GM18519 (cell line): ENCODE measurements around the gene IRF8.
"Not testable (repeated sequence)": the region's sequence is repeated elsewhere in the genome, so short reads cannot be mapped to it uniquely, and the experiment has no call there.

Source experiments
- ATAC-seq: cut with Tn5 transposase; IDR thresholded peaks from one replicate; pipeline ENCODE4 v1.9.1; 2021; ENCODE audit warnings: mild to moderate bottlenecking, moderate library complexity; ENCODE audit not compliant: unreplicated experiment, low FRiP score

The IRF8 gene

DNA sequence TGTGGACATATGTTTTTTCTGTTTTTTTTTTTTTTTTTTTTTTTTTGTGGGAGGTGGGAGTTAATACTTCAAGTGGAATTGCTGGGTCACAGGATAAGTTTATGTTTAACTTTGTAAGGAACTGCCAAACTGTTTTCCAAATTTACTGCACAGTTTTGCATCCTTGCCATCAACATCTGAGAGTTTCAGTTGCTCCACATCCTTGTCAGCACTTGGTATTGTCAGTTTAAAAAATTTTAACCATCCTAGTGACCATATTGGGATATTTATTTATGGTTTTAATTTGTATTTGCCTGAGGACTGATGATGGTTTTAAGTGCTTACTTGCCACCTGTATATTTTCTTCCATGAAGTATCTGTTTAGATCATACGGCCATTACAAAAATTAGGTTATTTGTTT lies 34.0 kb upstream of the IRF8 start:
- no peak for ATAC-seq

DNA sequence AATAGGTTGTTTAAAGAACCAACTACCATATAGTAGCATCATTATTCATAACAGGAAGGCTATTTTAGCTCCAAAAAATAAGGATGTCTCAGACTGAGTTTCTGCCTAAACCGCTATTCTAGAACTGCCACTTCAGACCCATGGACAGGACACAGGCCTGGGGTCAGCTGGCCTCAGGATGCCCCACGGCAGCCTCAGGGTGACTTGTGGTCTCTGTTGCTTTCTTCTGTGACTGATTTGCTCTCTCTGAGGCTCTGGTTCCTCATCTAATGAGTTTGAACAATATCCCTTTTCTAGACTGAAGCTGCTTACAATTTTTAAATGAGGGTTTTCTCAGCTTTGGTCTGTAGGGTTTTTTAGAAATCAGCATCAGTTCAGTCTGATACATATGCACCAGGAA lies 31.8 kb upstream of the IRF8 start:
- no peak for ATAC-seq

DNA sequence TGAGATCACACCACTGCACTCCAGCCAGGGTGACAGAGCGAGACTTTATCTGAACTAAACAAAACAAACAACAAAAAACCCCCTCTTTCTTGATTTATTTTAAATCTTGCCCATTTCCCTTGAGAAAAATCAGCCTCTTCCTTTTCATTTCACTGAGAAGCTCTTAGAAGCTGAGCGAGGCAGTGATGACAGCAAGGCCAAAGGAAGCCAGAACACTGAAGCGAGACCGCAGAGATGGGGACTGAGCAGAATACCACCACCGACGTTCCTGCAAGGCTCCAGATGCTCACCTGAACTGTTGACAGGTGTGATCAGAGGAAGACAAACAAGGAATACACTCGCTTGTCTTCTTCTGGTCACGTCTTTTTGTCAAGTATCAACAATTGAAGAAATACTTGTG lies 30.5 kb upstream of the IRF8 start:
- ATAC-seq = no peak

DNA sequence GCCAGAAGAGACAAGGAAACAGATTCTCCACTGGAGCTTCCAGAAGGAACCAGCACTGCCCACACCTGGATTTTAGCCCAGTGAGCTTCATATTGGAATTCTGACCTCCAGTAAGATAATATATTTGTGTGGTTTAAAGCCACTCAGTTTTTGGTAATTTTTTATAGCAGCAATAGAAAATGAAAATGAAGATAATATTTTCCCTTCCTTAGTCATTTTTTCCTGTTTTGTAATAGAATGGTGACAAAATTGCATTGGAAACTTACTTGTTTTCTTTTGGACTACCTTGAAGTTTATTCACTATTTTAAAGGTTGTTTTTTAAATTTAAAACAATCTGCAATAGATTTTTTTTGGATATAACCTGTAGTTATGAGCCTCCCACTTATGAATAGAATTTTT lies 29.8 kb upstream of the IRF8 start:
- no peak for ATAC-seq

DNA sequence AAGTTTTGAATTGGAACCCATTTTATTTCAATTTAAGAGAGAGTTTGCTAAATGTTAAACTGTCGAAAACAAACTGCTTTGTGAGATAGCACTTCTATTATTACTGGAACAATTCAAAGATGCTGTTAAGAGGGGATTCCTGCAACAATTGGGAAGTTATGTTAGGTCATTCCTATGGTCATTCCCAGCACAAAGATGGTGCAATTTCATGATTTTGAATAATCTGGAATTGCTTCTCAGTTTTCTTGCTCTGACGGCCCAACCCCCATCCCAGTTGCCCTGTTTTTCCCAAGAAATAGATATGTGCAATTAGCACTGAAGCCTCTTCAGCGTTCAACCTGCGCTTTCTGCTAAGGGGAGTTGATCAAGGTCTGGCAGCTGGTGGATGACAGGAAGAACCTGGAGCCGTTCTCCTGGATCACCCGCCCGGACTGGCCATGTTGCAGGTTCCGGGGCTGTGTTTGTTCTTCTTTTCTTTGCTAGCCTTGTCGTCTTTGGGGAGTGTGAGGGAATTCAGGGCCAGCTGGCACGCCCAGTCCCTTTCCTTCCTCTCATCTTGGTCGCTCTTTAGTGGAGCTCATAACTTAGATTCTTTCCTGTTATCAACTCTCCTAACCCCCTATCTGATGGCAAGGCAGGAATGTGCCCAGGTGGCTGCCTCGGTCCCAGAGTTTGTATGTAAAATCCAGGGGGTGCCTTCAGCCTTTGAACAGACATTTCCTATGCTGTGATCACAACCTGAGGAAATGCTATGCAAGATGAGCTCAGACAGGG lies 29.0 kb upstream of the IRF8 start:
- ATAC-seq = no peak

DNA sequence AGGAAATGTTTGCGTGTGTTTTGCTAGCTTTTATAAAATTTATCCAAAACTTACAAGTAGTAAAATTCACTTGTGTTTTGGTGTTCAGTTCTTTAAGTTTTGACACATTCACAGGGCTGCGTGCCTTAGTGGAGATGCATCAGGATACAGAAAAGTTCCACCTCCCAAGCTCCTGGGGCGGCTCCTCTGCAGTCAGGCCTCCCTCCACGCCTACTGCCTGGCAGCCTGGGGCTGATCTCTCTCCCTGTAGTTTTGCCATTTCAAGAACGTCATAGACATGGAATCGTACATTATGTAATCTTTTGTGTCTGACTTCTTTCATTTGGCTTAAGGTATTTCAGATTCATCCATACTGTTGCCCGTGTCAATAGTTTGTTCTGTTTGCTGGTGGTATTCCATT lies 27.2 kb upstream of the IRF8 start:
- no peak for ATAC-seq

DNA sequence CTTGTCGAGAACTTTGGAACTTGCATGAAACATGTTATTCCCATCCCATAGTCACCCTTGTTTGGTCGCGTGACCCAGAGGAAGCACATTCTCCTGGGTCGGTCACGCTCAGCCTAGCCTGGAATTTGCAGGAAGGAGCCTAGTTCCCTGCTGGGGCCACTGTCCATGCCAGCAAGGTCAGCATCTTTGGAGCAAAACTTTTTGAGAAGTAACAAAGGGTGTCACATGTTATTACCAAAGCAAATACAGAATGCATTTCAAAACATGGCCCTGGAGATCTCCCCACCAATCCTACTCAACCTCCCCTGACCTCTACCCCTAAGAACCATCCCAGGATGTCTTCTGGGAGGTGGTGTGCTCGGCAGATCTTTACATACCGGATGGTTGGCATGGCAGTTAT lies 26.2 kb upstream of the IRF8 start:
- no peak for ATAC-seq

DNA sequence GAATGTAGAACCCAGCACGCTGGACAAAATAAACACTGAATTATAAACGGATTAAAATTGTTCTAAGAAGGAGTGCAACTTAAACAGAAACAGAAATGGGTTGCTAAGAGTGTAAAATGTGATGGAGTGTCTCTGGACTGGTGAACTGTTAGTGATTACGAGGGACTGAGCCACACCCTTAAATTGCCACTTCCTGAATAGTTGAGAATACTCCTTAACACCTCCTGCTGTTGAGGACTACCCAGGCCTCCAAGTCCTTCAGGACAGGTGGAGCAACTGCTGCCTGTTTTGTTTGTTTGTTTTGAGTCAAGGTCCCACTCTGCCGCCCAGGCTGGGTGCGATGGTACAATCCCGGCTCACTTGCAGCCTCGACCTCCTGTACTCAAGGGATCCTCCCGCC lies 25.8 kb upstream of the IRF8 start:
- ATAC-seq = no peak

DNA sequence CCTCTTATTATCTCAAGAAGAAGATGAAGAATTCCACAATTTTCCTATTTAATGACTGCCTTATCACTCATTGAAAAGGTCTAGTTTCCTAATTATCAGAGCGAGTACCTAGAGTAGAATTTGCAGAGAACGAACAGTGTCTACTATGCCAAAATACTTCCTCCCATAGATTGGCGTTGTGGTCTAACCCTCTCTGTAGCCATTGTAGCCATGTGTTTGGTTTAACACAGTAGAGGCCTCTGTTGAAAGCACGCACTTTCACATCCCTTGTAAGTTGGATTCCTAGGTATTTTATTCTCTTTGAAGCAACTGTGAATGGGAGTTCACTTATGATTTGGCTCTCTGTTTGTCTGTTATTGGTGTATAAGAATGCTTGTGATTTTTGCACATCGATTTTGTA lies 24.9 kb upstream of the IRF8 start:
- not testable (repeated sequence) for ATAC-seq

DNA sequence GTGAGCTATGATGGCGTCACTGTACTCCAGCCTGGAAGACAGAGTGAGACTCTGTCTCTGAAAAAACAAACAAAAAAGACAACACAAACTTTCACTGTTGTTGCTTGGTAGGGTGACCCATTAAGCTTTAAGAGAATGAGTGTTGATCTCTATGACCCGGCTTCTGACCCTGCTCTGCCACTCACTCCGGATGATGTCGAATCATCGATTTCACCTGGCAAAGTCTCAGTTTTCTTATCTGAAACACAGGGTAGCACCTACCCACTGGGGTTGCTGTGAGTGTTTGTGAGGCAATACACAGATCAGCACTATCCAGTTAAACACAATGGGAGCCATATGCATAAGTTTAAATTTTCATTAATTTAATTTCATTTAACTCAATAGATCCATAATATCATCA lies 20.6 kb upstream of the IRF8 start:
- ATAC-seq = no peak

DNA sequence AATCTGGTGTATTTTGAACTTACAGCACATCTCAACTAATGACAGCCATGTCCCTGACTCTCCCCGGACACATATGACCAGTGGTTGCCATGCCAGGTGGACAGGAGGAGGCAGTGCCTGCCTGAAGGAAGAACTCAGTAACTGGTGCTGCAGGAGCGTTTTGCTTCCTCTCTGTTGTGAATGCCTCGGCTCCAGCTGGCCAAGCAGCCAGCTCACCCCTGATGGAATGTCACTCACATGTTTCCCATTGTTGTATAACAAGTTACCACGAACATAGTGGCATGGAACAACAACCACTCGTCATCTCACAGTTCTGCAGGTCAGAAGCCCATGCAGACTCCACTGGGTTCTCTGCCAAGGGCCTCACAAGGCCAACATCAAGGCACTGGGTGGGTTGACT lies 20.1 kb upstream of the IRF8 start:
- no peak for ATAC-seq

DNA sequence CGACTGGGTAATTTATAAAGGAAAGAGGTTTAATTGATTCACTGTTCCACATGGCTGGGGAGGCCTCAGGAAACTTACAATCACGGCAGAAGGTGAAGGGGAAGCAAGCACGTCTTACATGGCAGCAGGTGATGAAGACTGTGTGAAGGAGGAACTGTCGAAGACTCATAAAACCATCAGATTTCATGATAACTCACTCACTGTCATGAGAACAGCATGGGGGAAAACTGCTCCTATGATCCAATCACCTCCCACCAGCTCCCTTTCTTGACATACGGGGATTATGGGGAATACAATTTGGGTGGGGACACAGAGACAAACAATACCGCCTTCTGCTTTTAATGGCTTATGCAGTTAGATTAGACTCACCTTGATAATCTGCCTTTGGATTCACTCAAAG lies 19.4 kb upstream of the IRF8 start:
- no peak for ATAC-seq

DNA sequence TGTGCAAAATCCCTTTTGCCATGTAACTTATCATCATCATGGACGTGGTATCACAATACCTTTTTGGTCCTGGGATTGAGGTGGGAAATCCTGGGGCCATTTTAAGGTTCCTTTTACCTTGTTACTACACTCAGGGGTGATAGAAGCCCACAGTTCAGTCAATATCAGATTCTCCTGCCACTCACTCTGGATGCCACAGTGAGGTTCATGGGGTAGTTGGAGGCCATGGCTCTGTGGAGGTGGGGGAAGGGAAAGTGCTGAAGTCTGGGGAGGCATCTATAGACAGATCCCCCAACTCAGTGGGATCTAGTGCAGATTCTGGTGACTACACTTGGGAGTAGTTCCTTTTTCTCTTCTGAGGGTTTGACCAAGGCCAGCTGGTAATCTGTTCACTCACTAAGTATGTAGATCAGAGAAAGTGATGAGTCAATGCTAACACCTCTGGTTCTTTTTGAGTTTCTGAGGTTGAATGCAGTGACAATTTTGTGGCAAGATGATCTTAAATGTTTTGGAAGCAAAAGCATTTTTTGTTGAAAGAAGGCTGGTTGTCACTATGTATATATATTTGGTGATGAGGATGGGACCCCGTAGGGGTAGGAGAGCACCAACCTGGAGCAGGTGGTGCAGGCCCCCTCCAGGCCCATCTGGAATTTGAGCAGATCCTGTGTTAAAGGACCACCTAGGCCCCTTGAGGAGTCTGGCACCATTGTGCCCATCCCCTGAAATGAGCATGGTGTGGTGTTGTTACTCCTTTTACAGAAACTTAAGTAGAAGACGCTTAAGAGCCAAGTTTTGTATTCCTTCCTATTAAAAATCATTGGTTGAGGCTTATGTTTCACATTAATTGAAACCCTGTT lies 18.8 kb upstream of the IRF8 start:
- no peak for ATAC-seq

DNA sequence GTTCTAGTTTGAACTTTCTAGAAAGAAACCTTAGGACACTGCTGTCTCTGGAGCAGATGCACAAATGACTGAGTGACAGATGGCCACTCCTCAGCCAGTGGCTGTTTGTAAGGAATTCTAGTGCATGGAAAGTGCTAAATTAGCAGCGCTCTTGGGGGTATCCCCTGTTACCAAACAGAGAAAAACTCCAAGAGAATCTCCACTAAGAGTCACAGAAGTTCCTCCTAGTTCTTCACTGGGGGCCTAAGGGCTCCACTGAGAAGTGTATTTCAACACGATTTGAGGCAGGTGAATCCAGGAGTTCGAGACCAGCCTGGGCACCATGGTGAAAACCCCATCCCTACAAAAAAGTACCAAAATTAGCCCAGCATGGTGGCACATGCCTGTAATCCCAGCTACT lies 18.1 kb upstream of the IRF8 start:
- no peak for ATAC-seq

DNA sequence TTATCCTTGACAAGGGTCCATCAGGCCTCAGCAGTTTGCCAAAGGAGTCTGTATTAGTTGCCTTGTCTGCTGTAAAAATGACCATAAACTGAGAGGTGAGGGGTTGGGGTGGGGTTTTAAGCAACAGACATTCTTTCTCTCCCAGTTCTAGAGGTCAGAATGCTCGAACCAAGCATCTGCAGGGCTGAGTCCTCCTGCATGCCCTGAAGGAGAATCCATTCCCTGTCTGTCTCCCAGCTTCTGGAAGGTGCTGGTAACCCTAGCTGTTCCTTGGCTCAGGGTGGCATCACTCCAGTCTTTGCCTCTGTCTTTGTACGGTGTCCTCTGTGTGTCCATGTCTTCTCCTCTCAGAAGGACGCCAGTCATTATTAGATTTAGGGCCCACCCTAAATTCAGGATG lies 17.5 kb upstream of the IRF8 start:
- ATAC-seq = no peak

DNA sequence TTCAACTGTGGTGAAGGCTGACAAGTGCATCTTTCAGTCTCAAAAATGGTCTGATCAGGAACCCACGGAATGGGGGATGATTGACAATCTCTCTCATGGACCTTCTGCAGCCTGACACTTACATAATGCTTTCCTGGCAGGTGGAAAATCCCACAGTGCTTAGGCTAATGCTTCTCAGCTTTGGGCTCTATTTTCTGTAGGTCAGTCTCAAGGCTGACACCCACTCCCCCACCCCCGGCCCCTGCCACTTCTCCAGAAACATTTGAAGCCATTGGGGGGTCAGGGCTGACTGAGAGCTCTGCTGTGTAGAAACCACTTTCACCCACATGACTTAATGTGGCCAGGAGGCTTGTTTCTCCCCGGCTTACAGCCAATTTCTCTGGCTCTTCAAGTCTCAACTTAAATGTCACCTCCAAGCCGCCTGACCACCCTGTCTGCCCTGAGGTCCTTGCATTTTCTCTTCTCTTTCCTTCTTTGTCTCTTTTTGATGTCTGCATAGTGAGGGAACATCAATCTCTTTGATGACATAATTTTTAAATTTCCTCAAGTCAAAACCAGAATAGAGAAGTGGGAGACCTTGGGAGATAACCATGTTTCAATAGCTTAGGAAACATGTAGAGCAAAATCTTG lies 16.7 kb upstream of the IRF8 start:
- ATAC-seq = no peak

DNA sequence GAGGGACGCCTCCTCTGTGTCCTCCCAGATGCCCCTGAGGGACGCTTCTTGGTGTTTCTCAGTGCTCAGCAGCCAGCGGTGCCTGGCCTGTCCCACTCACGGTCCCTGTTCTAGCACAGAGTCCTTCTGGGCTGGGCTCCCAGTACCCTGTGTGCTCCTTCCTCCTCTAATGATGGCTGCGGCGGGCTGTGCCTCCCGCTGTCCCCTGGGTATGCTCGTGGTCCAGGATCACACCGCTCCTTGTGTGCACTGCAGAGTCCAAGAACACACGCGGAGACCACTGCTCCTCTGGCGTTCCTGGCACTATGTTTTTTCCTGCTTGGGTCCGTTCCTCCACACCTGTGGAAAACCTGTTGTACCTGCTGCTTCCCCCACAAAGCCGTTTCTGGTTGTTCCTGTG lies 15.1 kb upstream of the IRF8 start:
- ATAC-seq = no peak

DNA sequence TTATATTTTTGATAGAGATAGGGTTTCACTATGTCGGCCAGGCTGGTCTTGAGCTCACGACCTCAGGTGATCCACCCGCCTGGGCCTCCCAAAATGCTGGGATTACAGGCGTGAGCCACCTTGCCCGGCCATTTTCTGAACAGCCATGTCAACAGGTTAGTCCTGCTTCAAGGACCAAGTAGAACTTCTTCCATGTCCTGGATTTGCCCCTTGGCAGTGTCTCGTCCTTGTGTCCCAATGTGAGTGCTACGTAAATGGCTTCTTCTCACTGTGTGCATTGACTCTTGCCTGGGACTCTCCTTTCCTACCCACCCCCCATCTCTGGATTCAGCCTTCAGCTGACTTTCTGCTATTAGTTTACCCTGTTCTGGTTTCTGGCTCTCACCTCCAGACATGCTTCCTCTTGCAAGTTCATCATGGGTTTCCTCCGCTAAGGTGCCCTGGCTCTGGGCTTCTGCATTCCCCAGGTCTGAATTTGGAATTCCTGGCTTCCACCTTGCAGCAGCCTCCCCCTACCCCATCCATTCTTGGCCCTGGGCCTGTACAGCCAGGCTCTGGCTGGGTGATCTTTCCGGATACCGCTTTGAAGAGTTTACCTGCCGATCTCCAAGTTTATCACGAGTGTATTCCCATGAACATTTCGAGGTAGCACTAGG lies 14.0 kb upstream of the IRF8 start:
- ATAC-seq = no peak

DNA sequence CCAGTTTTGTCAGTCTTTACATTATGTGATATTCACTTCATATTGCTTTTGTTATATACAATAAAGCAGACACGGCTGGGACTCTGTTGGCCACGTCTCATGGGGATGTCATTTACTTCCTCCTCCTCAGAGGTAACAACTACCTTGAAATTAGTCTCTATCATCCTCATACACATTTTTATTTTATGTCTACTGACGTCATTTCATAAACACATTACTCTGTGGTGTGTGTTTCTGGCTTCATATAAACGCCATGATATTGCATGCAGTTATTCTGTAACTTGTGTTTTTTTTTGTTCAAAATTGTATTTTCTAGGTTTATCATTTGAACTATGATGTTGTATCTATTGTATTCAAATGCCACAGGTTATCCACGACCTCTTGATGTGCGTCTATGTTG lies 13.4 kb upstream of the IRF8 start:
- ATAC-seq = no peak

DNA sequence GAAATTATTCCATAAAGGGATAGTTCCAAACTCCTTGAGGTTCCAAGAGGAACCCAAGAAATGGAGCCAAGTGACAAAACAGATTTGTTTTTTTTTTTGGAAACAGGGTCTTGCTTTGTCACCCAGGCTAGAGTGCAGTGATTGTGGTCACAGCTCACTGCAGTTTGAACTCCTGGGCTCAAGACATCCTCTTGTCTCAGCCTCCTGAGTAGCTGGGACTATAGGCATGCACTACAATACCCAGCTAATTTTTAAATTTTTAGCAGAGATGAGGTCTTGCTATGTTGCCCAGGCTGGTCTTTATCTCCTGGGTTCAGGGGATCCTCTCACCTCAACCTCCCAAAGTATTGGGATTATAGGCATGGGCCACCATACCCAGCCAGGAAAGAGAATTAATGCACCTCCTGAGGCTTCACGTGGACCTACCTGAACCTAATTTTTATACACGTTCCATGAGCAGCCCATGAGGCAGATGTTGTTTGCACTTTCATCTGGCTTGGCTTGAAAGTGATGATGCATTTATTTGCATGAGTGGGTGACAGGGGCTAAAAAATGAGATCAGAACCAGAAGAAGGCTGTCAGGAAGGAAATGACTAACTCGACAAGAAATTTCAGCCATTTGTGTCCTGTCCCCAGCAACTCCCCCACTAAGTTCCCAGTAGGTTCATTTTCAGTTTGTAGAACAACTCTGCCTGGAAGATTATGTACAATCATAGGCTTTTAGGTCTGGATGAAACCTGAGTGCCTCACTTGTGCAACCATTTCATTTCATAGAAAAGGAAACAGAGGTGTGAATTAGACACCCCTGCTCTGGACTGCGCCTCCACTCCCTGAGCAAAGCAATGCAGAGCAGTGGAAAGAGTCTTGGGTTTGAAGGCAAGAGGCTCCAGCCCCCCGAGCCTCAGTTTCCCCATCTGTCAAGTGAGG lies 10.3 kb upstream of the IRF8 start:
- ATAC-seq = peak; percentile 47
